Stimulated activated CD8-positive, alpha-beta memory T cell treated with anti-CD3 and anti-CD28 coated beads, Interleukin-7, amount 100 ng/mL, for 48 hours (primary cell): ENCODE results near the gene ZCWPW1.
A peak's percentile ranks its signal among the peaks of the same experiment; 100 is the strongest.
"Not testable (repeated sequence)": the region's sequence is repeated elsewhere in the genome, so short reads cannot be mapped to it uniquely, and the experiment has no call there.

Experiments
- DNase-seq, 2 donors: peaks; one replicate each; pipeline ENCODE4 v3.0.0-alpha.2; 2020; ENCODE audit warnings: low read depth in 1 of 2; ENCODE audit errors: extremely low read depth in 1 of 2

ZCWPW1 gene

GRCh38 chr7:100378114-100378755 is 50.3 kb downstream of the ZCWPW1 start:
- DNase-seq, result no peak

- DNase-seq, result no peak
These were observed 52.4 kb downstream of the ZCWPW1 start for GRCh38 chr7:100376066-100376465.

- DNase-seq, result no peak
These were observed 53.9 kb downstream of the ZCWPW1 start for GRCh38 chr7:100374601-100375000.

- DNase-seq, result not testable (repeated sequence)
These were observed 54.5 kb downstream of the ZCWPW1 start for GRCh38 chr7:100373870-100374598.

- no peak for DNase-seq
These were observed 55.2 kb downstream of the ZCWPW1 start, which contains the start of gene PILRA for GRCh38 chr7:100373261-100373831. Gene PILRA (plus strand): TSS chr7:100373487. CDS start chr7:100373657, 170 bp downstream.

GRCh38 chr7:100372694-100373093 is 55.8 kb downstream of the ZCWPW1 start:
- DNase-seq, result no peak

- DNase-seq, result no peak
These were observed 56.2 kb downstream of the ZCWPW1 start for GRCh38 chr7:100372256-100372655.

- DNase-seq, result no peak
These were observed 56.8 kb downstream of the ZCWPW1 start for GRCh38 chr7:100371561-100372171.

- no peak for DNase-seq
These were observed 57.8 kb downstream of the ZCWPW1 start for GRCh38 chr7:100370746-100371145.

GRCh38 chr7:100370303-100370702 is 58.2 kb downstream of the ZCWPW1 start:
- no peak for DNase-seq

GRCh38 chr7:100369105-100369504 is 59.4 kb downstream of the ZCWPW1 start:
- no peak for DNase-seq

GRCh38 chr7:100367676-100368613 is 60.6 kb downstream of the ZCWPW1 start:
- DNase-seq, result no peak

GRCh38 chr7:100367251-100367620 is 61.3 kb downstream of the ZCWPW1 start:
- DNase-seq, result no peak

- peak in 1 of 2 donors; percentile 48 for DNase-seq
These were observed 61.9 kb downstream of the ZCWPW1 start for GRCh38 chr7:100366411-100367250.

- not testable (repeated sequence) for DNase-seq
These were observed 62.5 kb downstream of the ZCWPW1 start for GRCh38 chr7:100365998-100366367.

- DNase-seq, result no peak
These were observed 64.0 kb downstream of the ZCWPW1 start for GRCh38 chr7:100364480-100364879.

- DNase-seq, result not testable (repeated sequence)
These were observed 64.7 kb downstream of the ZCWPW1 start for GRCh38 chr7:100363797-100364196.

- DNase-seq, result no peak
These were observed 65.4 kb downstream of the ZCWPW1 start for GRCh38 chr7:100363098-100363497.

GRCh38 chr7:100360135-100360854 is 68.2 kb downstream of the ZCWPW1 start:
- DNase-seq, result no peak
